GM10266 (cell line): Measurements from ENCODE around the gene HOMEZ.
A peak's percentile ranks its signal among the peaks of the same experiment; 100 is the strongest.
"Not testable (repeated sequence)": the region's sequence is repeated elsewhere in the genome, so short reads cannot be mapped to it uniquely, and the experiment has no call there.

Source experiments
- DNase-seq: peaks from one replicate; pipeline ENCODE4 v3.0.0; 2012; ENCODE audit errors: extremely low spot score
- CTCF ChIP-seq: IDR thresholded peaks from 2 replicates; pipeline ENCODE4 v1.5.1; 2012; ENCODE audit warnings: mild to moderate bottlenecking, low read depth; ENCODE audit not compliant: control insufficient read depth, insufficient read depth; ENCODE audit errors: missing control alignments

The HOMEZ gene

GRCh38 chr14:23284654-23285529, 1.0 kb downstream of the HOMEZ start:
- no peak for TF ChIP-seq CTCF
- peak; percentile 66 for DNase-seq

GRCh38 chr14:23281247-23281646, 4.7 kb downstream of the HOMEZ start:
- DNase-seq: no peak
- no peak for TF ChIP-seq CTCF

- not testable (repeated sequence) for DNase-seq
Measured at GRCh38 chr14:23277928-23278327, 8.0 kb downstream of the HOMEZ start.

- no peak for TF ChIP-seq CTCF
- DNase-seq: no peak
Measured at GRCh38 chr14:23277189-23277588, 8.7 kb downstream of the HOMEZ start.

GRCh38 chr14:23275412-23275811, 10.5 kb downstream of the HOMEZ start:
- no peak for TF ChIP-seq CTCF
- no peak for DNase-seq

GRCh38 chr14:23269193-23269592, 16.7 kb downstream of the HOMEZ start:
- no peak for TF ChIP-seq CTCF
- no peak for DNase-seq

- DNase-seq: not testable (repeated sequence)
Measured at GRCh38 chr14:23260849-23261248, 25.1 kb downstream of the HOMEZ start.

- no peak for DNase-seq
- TF ChIP-seq CTCF: no peak
Measured at GRCh38 chr14:23259426-23259825, 26.5 kb downstream of the HOMEZ start.
